Measurements from ENCODE around the gene KCNQ5.

- TF ChIP-seq POLR2AphosphoS5 (IDR thresholded peaks at IDR 0.05): no peak
- no peak for TF ChIP-seq POLR2A (IDR thresholded peaks at IDR 0.05)
- no peak for TF ChIP-seq CTCF (IDR thresholded peaks at IDR 0.05)
Observed at GRCh38 chr6:72916906-72917305, 295.0 kb downstream of the KCNQ5 start.

Measured in transverse colon (tissue), 4 donors.